HG03064 (cell line): Measurements from ENCODE around the gene XXYLT1.

Experiments used
- ATAC-seq: cut with Tn5 transposase; IDR thresholded peaks from one replicate; pipeline ENCODE4 v1.9.1; 2021; ENCODE audit warnings: low read depth; ENCODE audit not compliant: unreplicated experiment

XXYLT1 gene

DNA sequence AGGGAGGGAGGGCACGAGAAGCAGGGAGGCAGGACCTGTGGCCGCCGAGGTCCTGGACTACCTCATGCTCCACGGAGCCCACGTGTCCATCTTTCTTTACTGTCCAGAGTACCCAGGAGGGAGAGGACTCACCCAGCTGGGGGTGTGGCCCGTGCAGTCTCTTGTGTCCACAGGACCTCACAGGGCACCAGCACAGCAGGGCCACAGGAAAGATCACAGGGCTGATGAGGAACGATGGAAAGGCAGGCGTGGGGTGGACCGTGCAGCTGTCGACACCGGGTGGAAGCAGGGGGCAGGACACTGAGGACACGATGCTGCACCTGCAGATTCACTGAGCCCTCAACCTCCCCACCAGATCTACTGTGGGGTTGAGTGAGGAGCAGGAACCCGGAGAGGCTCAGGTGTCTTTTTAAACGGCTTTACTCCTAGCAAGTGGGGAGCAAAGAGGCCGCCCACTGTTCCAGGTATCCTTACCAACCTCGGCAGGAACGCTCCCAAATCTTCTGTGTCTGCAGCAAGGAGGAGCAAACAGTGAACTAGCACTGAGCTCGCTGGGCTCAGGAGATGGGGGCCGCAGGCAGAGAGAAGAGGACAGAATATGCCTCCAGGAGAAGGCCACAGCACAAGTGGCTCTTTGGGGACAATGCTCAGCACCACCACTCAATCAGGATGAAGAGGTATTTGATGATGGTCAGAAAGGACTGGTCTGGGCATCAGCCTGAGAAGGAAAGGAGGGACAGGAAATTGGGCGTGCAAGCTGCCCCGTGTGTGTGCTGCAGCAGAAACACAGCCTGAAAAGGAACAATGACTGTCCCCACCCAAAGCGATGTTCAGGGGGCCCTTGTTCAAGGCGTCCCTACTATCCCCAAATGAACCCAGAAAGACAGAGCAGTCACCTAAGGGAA, 198.8 kb downstream of the XXYLT1 start:
- ATAC-seq, result no peak

DNA sequence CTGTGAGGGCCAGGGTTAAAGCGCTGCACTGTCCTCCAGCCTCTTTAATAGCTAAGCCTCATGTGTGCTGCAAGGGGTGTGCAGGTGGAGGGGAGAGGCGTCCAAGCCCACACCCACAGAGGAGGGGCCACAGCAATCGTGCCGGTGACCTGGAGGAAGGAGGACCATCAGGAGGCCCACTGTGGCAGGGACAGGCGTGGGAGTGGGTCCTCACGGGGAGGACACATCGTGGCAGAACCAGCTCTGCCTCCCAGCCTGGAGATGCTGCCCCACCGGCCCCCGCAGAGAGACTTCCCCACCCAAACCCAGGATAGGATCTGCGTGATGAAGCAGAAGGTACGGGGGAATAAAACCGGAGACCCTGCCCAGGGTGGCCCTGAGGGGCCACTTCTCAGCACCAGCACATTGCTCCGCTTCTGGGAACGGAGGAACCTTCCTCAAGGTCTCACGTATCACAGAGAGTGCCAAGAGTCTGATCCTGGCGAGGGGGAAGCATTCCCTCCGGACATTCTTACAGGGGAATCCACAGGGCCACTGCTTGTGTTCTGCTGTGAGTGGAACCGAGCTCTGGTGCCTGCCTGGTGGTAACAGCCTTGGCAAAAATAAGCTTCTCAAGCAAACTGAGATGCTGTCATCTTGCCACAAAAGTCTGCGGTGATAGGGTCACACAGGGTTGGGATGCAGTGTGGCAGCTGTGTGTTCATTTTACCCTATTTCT, 199.8 kb downstream of the XXYLT1 start:
- ATAC-seq, result no peak

DNA sequence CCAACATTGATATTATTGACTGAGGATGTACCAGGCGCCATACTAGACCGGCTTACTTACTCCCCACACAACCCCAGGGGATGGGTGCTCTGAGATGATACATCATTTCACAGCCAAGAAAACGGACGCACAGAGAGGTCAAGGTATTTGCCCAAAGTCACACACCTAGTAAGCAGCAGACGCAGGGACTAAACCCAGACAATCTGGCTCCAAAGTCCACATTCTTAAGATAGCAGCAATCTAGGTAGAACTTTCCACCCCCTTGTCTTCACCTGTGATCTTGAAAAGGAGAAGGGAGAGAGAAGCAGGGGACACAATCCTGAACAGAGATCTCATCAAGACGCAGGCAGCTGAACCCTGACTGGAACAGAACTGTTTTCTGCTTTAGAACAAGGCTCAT, 200.6 kb downstream of the XXYLT1 start:
- no peak for ATAC-seq

DNA sequence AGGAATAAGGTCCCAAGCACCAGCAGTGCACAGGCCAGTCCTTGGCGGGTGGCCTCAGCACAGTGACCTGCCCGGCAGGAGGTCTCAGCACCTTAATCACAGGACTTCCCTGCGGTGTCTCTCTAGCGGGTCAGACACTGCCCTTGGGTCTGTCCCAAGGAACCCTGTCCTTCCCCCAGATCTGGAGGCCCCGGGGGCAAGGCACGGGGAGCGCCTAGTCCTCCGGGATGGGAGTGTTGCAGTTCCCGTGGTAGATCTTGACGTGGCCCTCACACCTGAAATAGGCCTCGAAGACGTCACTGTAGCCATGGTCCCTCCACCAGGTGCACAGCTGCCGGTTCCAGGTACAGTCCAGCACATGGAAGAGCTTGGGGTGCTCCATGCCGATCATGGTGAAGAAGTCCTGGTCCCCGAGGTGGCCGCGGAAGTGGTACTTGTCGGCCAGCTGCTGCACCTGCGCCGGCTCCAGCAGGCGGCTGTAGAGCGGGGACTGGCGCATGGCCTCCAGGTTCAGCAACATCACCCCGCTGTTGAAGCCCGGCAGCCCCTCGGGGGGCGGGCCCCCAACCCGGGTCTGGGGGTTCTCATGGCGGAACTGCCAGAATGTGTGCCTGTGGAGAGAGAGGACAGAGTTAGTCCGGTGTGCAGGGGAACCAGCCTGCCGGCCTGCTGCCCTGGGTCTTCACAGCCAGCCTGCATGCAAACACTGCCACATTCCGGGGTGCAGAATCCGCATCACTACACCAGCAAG, 201.3 kb downstream of the XXYLT1 start:
- no peak for ATAC-seq

DNA sequence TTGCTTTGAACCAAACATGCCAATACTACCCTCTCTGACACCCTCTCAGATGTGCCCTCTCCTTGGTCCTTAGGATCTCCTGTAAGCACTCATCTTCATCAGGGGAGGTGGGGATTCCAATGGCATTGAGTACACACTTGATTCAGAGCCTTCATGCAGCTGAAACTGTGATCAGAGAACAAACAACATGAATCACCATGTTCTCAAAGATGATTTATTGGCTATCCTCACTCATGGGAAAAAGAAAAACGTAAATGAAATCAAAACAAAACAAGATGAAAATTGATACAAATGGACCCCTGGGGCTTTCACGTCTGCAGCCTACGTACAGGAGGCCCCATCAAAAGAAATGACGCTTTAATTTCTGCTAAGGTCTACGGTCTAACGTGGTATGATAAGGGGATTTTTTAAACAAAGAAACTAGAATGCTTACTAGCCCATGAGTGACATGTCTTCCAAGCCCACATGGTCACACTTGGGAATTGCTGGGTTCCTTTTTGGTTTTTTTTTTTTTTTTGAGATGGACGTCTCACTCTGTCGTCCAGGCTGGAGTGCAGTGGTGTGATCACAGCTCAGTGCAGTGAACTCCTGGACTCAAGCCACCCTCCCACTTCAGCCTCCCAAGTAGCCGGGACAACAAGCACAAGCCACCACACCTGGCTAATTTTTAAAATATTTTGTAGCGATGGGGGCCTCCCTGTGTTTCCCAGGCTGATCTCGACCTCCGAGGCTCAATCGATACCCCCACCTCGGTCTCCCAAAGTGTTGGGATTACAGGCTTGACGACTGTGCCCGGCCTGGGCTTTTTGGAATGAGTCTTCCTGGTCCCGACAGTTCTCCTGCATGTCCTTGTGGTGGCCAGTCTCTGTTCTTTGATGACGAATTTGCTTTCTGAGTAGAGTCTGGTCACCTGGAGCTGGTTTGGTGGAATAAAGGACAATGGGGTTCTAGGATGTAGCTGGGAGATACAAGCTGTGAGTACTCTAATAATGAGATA, 202.6 kb downstream of the XXYLT1 start:
- ATAC-seq, result no peak

DNA sequence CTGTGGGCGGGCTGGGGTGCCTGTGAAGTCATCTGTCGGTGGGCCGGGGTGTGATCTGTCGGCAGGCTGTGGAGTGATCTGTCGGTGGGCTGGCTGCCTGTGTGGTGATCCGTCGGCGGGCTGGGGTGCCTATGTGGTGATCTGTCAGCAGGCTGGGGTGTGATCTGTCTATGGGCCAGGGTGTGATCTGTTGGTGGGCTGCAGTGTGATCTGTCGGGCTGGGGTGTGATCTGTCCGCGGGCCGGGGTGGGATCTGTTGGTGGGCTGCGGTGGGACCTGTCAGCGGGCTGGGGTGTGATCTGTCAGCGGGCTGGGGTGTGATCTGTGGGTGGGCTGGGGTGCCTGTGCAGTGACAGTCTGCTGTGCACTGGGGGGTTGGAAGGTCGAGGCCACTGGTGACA, 204.5 kb downstream of the XXYLT1 start:
- ATAC-seq, result no peak

DNA sequence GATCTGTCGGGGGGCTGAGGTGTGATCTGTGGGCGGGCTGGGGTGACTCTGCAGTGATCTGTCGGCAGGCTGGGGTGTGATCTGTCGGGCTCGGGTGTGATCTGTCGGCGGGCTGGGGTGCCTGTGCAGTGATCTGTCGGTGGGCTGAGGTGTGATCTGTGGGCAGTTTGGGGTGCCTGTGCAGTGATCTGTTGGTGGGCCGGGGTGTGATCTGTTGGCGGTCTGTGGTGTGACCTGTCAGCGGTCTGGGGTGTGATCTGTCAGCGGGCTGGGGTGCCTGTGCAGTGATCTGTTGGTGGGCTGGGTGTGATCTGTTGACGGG, 205.1 kb downstream of the XXYLT1 start:
- no peak for ATAC-seq

DNA sequence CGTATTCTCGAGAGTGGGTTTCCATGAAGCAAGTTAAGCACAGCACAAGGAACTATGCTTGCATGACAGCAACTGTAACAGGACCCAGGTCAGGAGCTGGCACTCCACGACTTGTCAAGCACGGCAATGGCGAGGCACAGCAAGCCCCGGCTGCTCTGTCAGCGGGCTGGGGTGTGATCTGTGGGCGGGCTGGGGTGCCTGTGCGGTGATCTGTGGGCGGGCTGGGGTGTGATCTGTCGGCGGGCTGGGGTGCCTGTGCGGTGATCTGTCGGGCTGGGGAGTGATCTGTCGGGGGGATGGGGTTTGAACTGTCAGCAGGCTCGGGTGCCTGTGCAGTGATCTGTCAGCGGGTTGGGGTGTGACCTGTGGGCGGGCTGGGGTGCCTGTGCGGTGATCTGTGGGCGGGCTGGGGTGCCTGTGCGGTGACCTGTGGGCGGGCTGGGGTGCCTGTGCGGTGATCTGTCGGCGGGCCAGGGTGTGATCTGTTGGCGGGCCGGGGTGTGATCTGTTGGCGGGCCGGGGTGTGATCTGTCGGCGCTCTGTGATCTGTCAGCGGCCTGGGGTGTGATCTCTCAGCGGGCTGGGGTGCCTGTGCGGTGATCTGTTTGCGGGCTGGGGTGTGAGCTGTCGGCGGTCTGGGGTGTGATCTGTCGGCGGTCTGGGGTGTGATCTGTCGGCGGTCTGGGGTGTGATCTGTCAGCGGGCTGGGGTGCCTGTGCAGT, 205.7 kb downstream of the XXYLT1 start:
- no peak for ATAC-seq

DNA sequence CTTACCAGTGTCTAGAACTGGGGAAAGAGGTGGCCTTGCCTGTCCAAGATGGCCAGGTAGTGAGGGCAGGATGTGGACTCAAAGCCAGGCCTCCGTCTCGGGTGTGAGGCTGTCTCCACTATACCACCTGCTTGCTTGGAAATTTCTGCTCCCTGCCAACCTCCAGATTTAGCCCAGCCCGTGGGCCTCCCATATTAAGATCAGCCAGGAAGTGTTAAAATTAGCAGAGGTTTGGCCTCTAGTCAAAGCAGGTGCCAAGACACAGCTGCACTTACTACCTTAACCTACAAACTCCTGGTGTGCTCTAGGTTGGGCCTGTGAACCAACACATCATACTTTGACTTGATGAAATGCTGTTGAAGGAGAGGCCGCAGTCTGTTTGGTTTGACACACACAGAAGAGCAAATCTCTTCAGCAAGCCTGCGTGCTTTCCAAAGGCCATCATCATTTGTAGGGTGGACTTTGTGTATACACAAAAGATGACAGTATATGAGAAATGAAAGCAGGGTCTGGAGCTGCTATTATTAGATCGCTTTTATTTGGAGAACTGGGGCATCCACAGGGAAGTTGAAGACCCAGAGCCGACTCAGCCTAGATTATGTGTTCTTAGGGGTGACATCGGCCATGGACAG, 206.5 kb downstream of the XXYLT1 start:
- ATAC-seq, result no peak

DNA sequence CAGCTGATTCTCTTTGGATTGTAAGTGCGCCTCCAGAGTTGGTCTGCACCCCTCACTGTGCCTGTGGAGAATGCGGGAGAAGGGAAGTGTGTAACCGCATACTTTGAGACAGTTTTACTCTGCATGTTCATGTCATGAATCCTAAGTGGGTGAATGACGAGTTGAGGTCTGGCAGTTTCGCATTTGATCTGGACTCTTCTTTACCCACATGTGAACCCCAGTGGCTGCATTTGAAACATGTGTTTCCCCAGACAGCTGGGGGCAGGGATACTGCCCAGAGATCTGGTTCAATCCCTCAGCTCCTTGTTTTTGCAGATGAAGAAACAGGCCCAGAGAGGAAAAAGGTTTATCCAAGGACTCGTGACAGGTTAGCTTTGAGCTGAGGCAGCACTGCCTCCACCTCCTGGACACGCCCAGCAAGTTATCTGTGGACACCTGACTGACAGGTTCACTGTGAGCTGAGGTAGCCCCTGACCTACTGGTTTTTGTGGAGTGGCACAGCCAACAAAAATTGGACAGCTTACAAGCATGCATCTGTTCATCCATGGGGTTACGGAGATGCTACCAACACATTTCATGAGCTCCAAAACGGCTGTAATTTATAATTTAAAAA, 207.3 kb downstream of the XXYLT1 start:
- no peak for ATAC-seq

DNA sequence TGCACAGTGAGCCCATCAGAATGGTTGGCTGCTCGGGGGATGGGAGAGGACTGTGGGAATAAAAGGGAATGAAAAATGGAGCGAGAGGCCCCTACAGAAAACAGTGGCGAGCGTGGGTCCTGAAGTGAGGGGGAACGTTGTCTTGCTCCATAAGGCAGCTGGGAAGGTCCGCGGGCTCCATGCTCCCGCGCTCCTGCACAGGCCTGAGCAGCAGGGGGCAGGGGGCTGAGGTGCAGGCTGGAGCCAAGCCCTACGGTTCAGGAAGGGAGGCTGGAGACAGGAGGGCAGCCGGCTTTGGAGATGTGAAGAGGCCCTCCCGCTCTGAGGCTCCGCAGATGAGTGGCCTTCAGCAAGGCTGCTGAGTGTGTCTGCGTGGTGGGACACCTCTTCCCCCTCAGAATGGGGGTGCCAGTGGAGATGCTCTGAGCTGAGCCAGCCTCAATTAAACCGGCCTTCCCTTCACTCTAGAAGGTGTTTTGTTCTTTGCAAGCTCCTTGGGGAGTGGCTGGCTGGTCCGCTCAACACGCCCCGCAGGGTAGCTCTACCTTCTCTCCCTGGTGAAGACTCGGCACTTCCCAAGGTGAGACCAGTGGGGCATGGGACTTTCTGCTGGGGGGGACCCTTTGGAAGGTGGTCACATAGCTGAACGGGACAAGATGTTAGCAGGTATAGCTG, 208.0 kb downstream of the XXYLT1 start:
- ATAC-seq, result no peak

DNA sequence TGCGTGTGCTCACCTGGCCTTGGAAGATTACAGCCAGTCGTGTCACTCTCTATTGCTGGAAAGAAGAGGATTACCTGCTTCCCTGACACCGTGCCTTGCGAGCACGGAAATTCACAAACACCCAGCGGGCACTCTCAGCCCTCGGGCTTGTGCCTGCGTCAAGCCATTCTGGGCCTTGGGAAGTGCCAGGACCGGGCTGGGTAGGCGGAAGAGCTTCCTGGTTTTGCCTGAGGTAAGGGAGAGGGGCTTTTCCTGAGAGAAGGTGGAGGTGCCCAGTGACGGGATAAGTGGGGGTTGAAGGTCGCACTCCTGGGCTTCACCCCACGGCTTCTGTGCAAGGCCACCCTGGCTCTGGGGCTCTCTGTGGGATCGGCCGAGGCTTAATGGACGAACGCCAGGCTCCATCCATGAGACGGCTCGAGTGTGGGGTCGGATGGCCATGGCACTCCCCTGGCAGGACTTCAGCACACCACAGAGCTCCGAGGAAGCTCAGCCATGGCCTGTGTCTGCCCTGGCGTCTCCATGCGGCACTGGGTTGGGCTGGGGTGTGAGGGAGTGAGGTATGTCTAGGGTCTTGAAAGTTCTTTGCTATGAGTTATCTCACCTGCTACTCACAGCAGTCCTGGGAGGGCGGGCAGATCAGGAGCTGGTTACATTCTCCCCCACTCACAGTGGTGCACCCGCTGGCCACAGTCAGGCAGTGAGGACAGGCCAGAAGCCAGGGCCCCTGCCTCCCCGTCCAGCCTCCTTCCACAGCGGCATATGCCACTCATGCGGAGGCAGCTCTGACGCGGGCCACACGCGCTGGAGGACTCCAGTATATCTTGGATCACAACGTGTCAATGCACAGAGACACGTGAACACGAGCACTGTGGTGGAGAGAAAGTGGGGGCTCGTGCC, 209.0 kb downstream of the XXYLT1 start:
- ATAC-seq, result no peak

DNA sequence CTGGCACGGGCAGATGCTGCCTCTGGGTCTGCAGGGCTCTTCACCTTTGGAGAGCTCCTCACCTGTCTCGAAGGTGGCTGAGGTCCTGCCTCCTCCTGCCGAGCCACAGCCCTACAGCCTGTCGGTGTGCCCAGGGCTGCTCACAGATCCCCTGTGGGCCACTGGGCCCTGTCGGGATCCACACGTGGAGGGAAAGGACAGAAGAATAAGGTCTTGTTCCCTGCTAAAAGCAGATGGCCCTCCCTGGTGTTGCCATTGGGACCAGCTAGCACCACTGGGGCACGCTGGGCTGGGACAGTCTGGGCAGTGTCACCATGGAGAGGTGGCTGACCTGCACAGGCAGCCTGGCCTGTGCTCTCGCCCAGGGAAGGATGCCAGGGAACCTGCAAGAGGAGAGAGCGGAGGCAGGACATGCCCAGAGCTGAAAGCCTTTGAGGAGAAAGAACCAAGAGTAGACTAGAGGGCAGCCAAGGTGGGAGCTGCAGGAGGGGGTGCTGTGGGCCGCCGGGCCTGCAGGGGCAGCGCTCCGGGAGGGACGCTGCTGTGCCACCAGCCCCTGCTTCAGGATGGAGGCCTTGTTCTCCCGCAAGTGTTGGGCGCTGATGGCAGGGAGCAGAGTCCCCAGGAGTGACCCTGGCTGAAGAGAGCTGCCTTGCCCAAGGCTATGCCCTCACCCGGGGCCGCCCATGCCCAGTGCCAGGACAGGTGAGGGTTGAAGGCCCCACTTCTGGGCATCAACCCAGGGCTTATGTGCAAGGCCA, 210.2 kb downstream of the XXYLT1 start:
- ATAC-seq, result no peak

DNA sequence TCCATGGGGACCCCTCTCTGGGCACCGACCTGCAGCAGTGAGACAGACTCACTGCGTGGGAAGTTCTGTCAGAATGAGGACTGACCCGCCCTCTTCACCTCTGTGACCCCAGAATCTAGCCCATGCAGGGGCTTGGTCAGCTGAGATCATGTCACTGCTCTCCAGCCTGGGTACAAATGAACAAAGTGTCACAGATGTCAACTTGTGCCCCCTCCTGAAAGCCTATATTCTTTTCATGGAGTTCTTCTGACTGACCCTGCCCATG, 210.8 kb downstream of the XXYLT1 start:
- no peak for ATAC-seq

DNA sequence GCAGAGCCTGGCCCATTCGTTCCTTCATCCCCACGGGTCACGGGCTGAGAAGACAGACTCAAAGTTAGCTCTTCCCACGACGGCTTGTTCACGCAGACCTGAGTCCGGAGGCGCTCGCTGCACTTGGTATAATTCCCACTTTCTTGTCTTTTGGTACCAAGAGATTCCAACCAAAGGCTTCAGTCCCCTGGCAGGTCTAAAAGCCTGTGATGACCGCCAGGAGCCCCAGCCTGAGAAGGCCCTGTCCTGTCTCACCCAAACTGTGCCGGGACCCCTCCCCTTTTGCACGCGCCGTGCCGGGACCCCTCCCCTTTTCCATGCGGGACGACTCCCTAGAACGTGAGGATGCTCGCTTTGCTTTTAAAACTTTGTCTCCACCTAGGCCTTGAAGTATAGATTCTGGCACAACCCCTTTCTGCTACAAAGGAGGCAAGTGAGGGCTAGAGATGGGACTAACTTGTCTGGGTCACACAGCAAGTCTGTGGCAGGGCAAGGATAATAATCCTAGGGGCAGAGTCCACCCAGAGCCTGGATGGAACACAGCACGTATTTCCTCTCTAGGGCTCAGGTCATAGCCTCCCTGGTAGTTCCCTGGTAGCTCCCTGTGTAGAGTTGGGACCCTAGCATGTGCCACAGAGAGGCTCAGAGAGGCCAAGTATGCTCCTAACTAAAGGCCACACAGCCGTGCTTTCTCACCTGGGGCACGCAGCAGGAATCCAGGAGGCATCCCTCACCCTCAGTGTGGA, 211.3 kb downstream of the XXYLT1 start:
- no peak for ATAC-seq

DNA sequence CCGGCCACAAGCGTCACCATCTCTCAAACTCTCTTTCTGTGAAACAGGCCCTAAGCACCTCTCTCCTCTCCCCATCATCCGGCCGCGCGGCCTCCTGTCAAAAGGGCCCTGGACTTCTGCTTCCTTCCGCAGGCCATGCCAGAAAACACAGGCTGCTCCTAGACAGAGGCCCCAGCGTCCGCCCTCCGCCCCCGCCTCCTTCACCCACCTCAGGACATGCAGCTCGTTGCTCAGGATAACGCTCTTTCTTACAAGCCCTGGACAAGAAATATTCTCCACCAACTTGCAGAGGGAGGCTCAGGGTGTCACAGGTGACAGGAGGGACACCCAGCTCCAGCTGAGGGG, 212.0 kb downstream of the XXYLT1 start:
- no peak for ATAC-seq
